GM10266 (cell line): ENCODE results near the gene TK2.

Experiments
- DNase-seq: peaks from one replicate; pipeline ENCODE4 v3.0.0; 2012; ENCODE audit errors: extremely low spot score
- TF ChIP-seq, protein P1 (sequence below): IDR thresholded peaks from 2 replicates; pipeline ENCODE4 v1.5.1; 2012; ENCODE audit warnings: mild to moderate bottlenecking, low read depth; ENCODE audit not compliant: control insufficient read depth, insufficient read depth; ENCODE audit errors: missing control alignments

Gene TK2

DNA sequence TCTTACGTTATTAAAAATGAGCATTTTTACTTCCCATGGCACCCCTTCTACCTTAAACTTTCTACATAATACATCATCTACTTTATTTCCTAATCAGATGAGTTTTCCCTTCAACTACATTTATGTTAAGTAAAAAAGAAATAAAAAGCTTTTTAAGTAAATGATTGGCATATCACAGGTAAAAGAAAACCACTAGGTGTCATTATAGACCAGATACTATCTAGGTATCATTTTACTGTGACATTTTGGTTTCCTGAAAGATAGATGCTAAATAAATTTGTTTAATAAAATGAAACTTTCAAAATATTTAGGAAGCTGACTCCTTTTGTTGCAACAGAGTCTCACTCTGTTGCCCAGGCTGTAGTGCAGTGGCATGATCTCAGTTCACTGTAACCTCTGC, 12.5 kb upstream of the TK2 start:
- DNase-seq = no peak
- TF ChIP-seq, protein P1, sequence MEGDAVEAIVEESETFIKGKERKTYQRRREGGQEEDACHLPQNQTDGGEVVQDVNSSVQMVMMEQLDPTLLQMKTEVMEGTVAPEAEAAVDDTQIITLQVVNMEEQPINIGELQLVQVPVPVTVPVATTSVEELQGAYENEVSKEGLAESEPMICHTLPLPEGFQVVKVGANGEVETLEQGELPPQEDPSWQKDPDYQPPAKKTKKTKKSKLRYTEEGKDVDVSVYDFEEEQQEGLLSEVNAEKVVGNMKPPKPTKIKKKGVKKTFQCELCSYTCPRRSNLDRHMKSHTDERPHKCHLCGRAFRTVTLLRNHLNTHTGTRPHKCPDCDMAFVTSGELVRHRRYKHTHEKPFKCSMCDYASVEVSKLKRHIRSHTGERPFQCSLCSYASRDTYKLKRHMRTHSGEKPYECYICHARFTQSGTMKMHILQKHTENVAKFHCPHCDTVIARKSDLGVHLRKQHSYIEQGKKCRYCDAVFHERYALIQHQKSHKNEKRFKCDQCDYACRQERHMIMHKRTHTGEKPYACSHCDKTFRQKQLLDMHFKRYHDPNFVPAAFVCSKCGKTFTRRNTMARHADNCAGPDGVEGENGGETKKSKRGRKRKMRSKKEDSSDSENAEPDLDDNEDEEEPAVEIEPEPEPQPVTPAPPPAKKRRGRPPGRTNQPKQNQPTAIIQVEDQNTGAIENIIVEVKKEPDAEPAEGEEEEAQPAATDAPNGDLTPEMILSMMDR = no peak

DNA sequence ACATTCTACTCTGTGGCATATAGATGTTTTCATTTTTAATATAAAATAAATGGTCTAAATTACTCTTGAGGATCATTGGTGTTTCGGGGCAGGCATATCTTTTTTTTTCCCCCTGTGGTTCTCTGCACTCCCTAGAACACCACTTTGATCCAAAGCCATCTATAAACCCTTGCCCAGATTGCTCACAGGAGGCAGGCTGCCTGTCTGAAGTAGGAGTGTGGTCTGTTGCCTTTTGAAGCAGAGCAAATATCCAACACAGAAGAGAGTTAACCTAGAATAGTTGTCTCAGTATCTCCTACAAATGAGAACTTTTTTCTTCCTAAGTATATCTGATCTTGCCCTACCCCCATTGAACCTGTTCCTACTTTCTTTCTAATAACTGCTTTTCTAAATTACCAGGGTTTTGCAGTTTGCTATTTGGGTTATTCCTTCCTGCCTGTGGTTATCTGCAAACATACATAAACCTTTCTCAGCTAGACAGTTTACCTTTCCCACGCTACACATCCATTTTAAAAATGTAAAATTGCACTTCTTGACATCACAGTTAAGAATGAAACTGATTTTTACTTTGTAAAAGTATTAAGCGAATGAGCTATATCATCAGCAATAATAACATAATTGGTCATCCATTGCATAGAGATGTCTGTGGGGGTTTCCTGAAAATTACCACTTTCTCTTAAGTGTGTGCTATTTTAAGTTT, 11.6 kb upstream of the TK2 start:
- no peak for DNase-seq
- TF ChIP-seq, protein P1 = no peak

DNA sequence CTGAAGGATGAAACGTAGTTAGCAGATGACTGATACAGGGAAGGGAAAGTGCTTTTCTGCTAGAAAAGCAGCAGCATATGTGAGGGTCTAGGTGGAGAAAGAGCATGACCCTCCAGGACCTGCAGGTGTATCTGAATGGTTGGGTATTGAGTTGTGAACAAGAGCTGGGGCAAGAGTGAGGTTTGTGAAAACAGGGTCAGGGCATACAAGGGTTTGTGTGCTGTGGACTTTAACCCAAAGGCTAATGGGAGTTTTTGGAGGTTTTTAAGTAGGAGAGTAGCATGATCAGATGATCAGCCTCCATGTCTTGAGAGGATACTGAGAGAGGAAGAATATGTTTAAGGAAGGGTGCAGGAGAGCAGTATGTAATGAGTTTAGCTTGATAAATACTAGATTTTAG, 10.2 kb upstream of the TK2 start:
- TF ChIP-seq, protein P1 = no peak
- no peak for DNase-seq

DNA sequence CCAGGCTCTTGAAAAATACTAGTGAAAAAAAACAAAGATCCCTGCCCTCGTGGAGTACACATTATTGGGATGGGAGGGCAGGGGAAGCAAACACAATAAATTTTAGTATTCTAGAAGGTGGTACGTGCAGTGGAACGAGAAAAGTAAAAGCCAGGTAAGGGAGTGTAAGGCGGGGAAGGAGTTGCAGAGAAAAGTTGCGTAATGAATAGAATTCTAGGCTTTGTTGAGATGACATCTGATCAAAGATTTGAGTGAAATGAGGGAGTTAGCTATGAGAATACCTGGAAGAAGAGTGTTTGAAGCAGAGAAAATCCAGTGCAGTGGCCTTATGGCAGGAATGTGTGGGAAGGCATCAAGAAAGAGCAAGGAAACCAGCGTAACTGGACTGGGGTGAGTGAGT, 4.6 kb upstream of the TK2 start:
- TF ChIP-seq, protein P1 = no peak
- no peak for DNase-seq

DNA sequence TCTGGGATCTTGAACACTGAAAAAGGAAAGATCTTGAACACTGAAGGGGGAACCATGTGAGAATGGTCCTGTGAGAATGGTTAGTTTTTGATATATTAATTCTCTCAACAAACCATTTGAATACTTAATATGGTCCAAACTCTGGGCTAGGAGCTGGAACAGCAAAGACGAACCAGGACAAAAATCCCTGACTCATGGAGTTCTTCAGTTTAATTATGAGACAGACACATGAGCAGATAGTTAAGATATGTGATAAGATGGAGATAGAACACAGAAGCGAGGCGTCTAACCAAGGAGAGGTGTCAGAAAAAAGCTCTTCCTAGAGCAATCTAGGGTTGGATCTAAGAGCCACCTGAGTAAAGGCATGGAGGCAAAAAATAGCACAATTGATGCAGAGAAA, 4.1 kb upstream of the TK2 start:
- DNase-seq = no peak
- TF ChIP-seq, protein P1 = no peak

DNA sequence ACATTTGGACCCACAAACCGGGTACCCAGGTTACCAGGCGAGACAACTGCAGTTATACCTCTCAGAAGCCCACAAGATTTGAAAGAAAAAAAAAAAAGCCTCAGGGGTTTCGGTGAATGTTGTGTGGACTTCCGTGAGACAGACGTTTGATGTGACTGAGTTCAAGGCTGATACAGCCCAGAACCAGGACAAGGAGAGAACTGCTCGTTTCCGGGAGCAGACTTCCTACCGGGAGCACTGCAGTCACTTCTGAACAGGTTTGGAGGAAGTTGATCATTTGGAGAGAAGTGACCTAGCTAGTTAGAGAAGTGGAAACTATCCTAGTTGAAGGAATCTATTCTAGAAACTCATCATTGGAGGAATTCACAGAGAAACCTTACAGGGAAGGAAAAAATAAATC, 3.3 kb upstream of the TK2 start:
- DNase-seq = no peak

More for the DNA sequence above, 3.3 kb upstream of the TK2 start:
- TF ChIP-seq, protein P1 = no peak
